SKM-1 (cell line): ENCODE results near the gene UBE2D2.

Experiments used
- DNase-seq: peaks from one replicate; lab custom pipeline; 2025; ENCODE audit not compliant: unreplicated experiment; lab: John Stamatoyannopoulos, UW

Gene UBE2D2

GRCh38 chr5:139634541-139634940 lies 73.4 kb downstream of the UBE2D2 start:
- no peak for DNase-seq

- no peak for DNase-seq
Observed at GRCh38 chr5:139635191-139635590, 74.1 kb downstream of the UBE2D2 start.

- peak; percentile 25 for DNase-seq
Observed at GRCh38 chr5:139635606-139636206, 74.6 kb downstream of the UBE2D2 start.

GRCh38 chr5:139636207-139636792 lies 75.2 kb downstream of the UBE2D2 start:
- no peak for DNase-seq

GRCh38 chr5:139636975-139637408 lies 75.9 kb downstream of the UBE2D2 start:
- DNase-seq: no peak

- DNase-seq: no peak
Observed at GRCh38 chr5:139637438-139638089, 76.4 kb downstream of the UBE2D2 start.

GRCh38 chr5:139638090-139638735 lies 77.1 kb downstream of the UBE2D2 start:
- no peak for DNase-seq

- no peak for DNase-seq
Observed at GRCh38 chr5:139638736-139639618, 77.8 kb downstream of the UBE2D2 start.

GRCh38 chr5:139639619-139640380 lies 78.7 kb downstream of the UBE2D2 start:
- no peak for DNase-seq

GRCh38 chr5:139640421-139641115 lies 79.4 kb downstream of the UBE2D2 start:
- DNase-seq: no peak

- DNase-seq: no peak
Observed at GRCh38 chr5:139641116-139642080, 80.3 kb downstream of the UBE2D2 start.

- DNase-seq: no peak
Observed at GRCh38 chr5:139642213-139642612, 81.1 kb downstream of the UBE2D2 start.

GRCh38 chr5:139642891-139643871 lies 82.0 kb downstream of the UBE2D2 start:
- no peak for DNase-seq

GRCh38 chr5:139644001-139644456 lies 82.9 kb downstream of the UBE2D2 start:
- DNase-seq: no peak

- DNase-seq: no peak
Observed at GRCh38 chr5:139644646-139645429, 83.7 kb downstream of the UBE2D2 start.

GRCh38 chr5:139645430-139645871 lies 84.3 kb downstream of the UBE2D2 start:
- no peak for DNase-seq
